Measurements from ENCODE around the gene EPS8L3.
"Not testable (repeated sequence)": the region's sequence is repeated elsewhere in the genome, so short reads cannot be mapped to it uniquely, and the experiment has no call there.

Gene EPS8L3

GRCh38 chr1:109725510-109725909, 38.2 kb downstream of the EPS8L3 start:
- no peaks in the 10 kb centered on the region for H3K9me3 Mint-ChIP-seq
- H3K4me3 Mint-ChIP-seq = no peak overlapping the region
- no peak overlapping the region for H3K27ac Mint-ChIP-seq
- no peaks in the 10 kb centered on the region for H3K36me3 Mint-ChIP-seq (ENCODE audit: low read depth)
- no peaks in the 10 kb centered on the region for H3K27me3 Mint-ChIP-seq
- no peak for DNase-seq
- no peaks in the 10 kb centered on the region for H3K4me1 Mint-ChIP-seq (ENCODE audit: low read depth)

GRCh38 chr1:109724933-109725332, 38.8 kb downstream of the EPS8L3 start:
- Mint-ChIP-seq H3K4me3 (no peak overlapping the region), H3K27me3 (no peaks in the 10 kb centered on the region), H3K27ac (no peak overlapping the region), H3K4me1 (ENCODE audit: low read depth) (no peaks in the 10 kb centered on the region), H3K36me3 (ENCODE audit: low read depth) (no peaks in the 10 kb centered on the region), H3K9me3 (no peaks in the 10 kb centered on the region)
- DNase-seq = no peak

- Mint-ChIP-seq H3K27me3 (no peaks in the 10 kb centered on the region), H3K4me3 (no peak overlapping the region), H3K4me1 (ENCODE audit: low read depth) (peaks cover 7% of the 10 kb centered on the region), H3K9me3 (no peaks in the 10 kb centered on the region), H3K36me3 (ENCODE audit: low read depth) (no peaks in the 10 kb centered on the region), H3K27ac (no peak overlapping the region)
- no peak for DNase-seq
Measured at GRCh38 chr1:109722908-109723691, 40.6 kb downstream of the EPS8L3 start.

GRCh38 chr1:109721971-109722370, 41.8 kb downstream of the EPS8L3 start:
- H3K4me3 Mint-ChIP-seq = no peak overlapping the region
- no peak overlapping the region for H3K27ac Mint-ChIP-seq
- H3K36me3 Mint-ChIP-seq (ENCODE audit: low read depth) = no peaks in the 10 kb centered on the region
- H3K4me1 Mint-ChIP-seq (ENCODE audit: low read depth) = peaks cover 7% of the 10 kb centered on the region
- no peak for DNase-seq
- no peaks in the 10 kb centered on the region for H3K27me3 Mint-ChIP-seq
- H3K9me3 Mint-ChIP-seq = no peaks in the 10 kb centered on the region

- Mint-ChIP-seq H3K27ac (no peak overlapping the region), H3K4me1 (ENCODE audit: low read depth) (peaks cover 7% of the 10 kb centered on the region), H3K36me3 (ENCODE audit: low read depth) (no peaks in the 10 kb centered on the region), H3K9me3 (no peaks in the 10 kb centered on the region), H3K4me3 (no peak overlapping the region), H3K27me3 (no peaks in the 10 kb centered on the region)
- DNase-seq = no peak
Measured at GRCh38 chr1:109721042-109721441, 42.7 kb downstream of the EPS8L3 start.

- Mint-ChIP-seq H3K36me3 (ENCODE audit: low read depth) (no peaks in the 10 kb centered on the region), H3K27ac (no peak overlapping the region), H3K4me1 (ENCODE audit: low read depth) (peaks cover 7% of the 10 kb centered on the region), H3K9me3 (no peaks in the 10 kb centered on the region), H3K4me3 (no peak overlapping the region), H3K27me3 (peaks cover 2% of the 10 kb centered on the region)
- DNase-seq = no peak
Measured at GRCh38 chr1:109719337-109719837, 44.3 kb downstream of the EPS8L3 start.

- no peak overlapping the region for H3K27ac Mint-ChIP-seq
- H3K27me3 Mint-ChIP-seq = peaks cover 9% of the 10 kb centered on the region
- DNase-seq = no peak
- H3K9me3 Mint-ChIP-seq = no peaks in the 10 kb centered on the region
- no peaks in the 10 kb centered on the region for H3K36me3 Mint-ChIP-seq (ENCODE audit: low read depth)
- H3K4me3 Mint-ChIP-seq = no peak overlapping the region
- H3K4me1 Mint-ChIP-seq (ENCODE audit: low read depth) = peaks cover 7% of the 10 kb centered on the region
Measured at GRCh38 chr1:109718495-109718894, 45.2 kb downstream of the EPS8L3 start.

- peaks cover 7% of the 10 kb centered on the region for H3K4me1 Mint-ChIP-seq (ENCODE audit: low read depth)
- peaks cover 12% of the 10 kb centered on the region for H3K27me3 Mint-ChIP-seq
- no peak overlapping the region for H3K4me3 Mint-ChIP-seq
- H3K9me3 Mint-ChIP-seq = no peaks in the 10 kb centered on the region
- H3K27ac Mint-ChIP-seq = no peak overlapping the region
- DNase-seq = no peak
- no peaks in the 10 kb centered on the region for H3K36me3 Mint-ChIP-seq (ENCODE audit: low read depth)
Measured at GRCh38 chr1:109717729-109718128, 46.0 kb downstream of the EPS8L3 start.

- DNase-seq = no peak
- no peaks in the 10 kb centered on the region for H3K36me3 Mint-ChIP-seq (ENCODE audit: low read depth)
- H3K4me3 Mint-ChIP-seq = no peak overlapping the region
- no peaks in the 10 kb centered on the region for H3K9me3 Mint-ChIP-seq
- H3K4me1 Mint-ChIP-seq (ENCODE audit: low read depth) = peaks cover 7% of the 10 kb centered on the region
- H3K27me3 Mint-ChIP-seq = peaks cover 16% of the 10 kb centered on the region
- no peak overlapping the region for H3K27ac Mint-ChIP-seq
Measured at GRCh38 chr1:109716570-109717090, 47.1 kb downstream of the EPS8L3 start.

- peaks cover 16% of the 10 kb centered on the region for H3K27me3 Mint-ChIP-seq
- DNase-seq = no peak
- no peaks in the 10 kb centered on the region for H3K9me3 Mint-ChIP-seq
- no peak overlapping the region for H3K27ac Mint-ChIP-seq
- H3K4me1 Mint-ChIP-seq (ENCODE audit: low read depth) = peaks cover 7% of the 10 kb centered on the region
- H3K4me3 Mint-ChIP-seq = no peak overlapping the region
- H3K36me3 Mint-ChIP-seq (ENCODE audit: low read depth) = no peaks in the 10 kb centered on the region
Measured at GRCh38 chr1:109716121-109716520, 47.6 kb downstream of the EPS8L3 start.

- Mint-ChIP-seq H3K4me3 (no peak overlapping the region), H3K36me3 (ENCODE audit: low read depth) (no peaks in the 10 kb centered on the region), H3K4me1 (ENCODE audit: low read depth) (peaks cover 7% of the 10 kb centered on the region), H3K27me3 (peaks cover 16% of the 10 kb centered on the region), H3K27ac (no peak overlapping the region), H3K9me3 (no peaks in the 10 kb centered on the region)
- DNase-seq = no peak
Measured at GRCh38 chr1:109714661-109715372, 48.9 kb downstream of the EPS8L3 start.

GRCh38 chr1:109713636-109714035, 50.1 kb downstream of the EPS8L3 start:
- H3K9me3 Mint-ChIP-seq = peaks cover 10% of the 10 kb centered on the region
- no peak for DNase-seq
- H3K4me3 Mint-ChIP-seq = no peak overlapping the region
- peaks cover 16% of the 10 kb centered on the region for H3K27me3 Mint-ChIP-seq
- peaks cover 10% of the 10 kb centered on the region for H3K36me3 Mint-ChIP-seq (ENCODE audit: low read depth)
- no peak overlapping the region for H3K27ac Mint-ChIP-seq
- no peaks in the 10 kb centered on the region for H3K4me1 Mint-ChIP-seq (ENCODE audit: low read depth)

- Mint-ChIP-seq H3K9me3 (peaks cover 17% of the 10 kb centered on the region), H3K27me3 (peaks cover 16% of the 10 kb centered on the region), H3K4me3 (no peak overlapping the region), H3K27ac (no peak overlapping the region), H3K4me1 (ENCODE audit: low read depth) (no peaks in the 10 kb centered on the region), H3K36me3 (ENCODE audit: low read depth) (peaks cover 19% of the 10 kb centered on the region)
- no peak for DNase-seq
Measured at GRCh38 chr1:109712321-109712864, 51.3 kb downstream of the EPS8L3 start.

- not testable (repeated sequence) for H3K4me3 Mint-ChIP-seq; H3K4me1 Mint-ChIP-seq (ENCODE audit: low read depth); H3K27ac Mint-ChIP-seq
Measured at GRCh38 chr1:109711593-109712320, 52.0 kb downstream of the EPS8L3 start, which contains the start of gene GSTM5. Gene GSTM5 (plus strand): TSS chr1:109712251. CDS start chr1:109712313, 62 bp downstream.

More at GRCh38 chr1:109711593-109712320, 52.0 kb downstream of the EPS8L3 start, which contains the start of gene GSTM5:
- Mint-ChIP-seq H3K36me3 (ENCODE audit: low read depth) (peaks cover 23% of the 10 kb centered on the region), H3K9me3 (peaks cover 17% of the 10 kb centered on the region), H3K27me3 (peaks cover 16% of the 10 kb centered on the region)
- DNase-seq = peak; percentile 44

All from activated T-cell treated with anti-CD3 and anti-CD28 coated beads, Interleukin-2, amount 50 U/mL, for 24 hours (primary cell).